WTC11 (cell line): Measurements from ENCODE around the gene NRXN2. TPM values are rescaled to one million over a fixed set of nuclear protein-coding genes. Genes with fewer than 3 reads are reported as not detected.

ENCODE experiments used
- ATAC-seq: fragments of 200-7000 bp; cut with Tn5 transposase; 2 replicates; pipeline ENCODE4 v1.10.0; 2021; ENCODE audit warnings: mild to moderate bottlenecking, moderate library complexity
- CTCF ChIA-PET: fragments of 300-600 bp; sonication (Branson Sonifier 250); formaldehyde crosslinking; loops from one replicate; lab custom pipeline; 2021; ENCODE audit warnings: antibody characterized with exemption; lab: Charles Lee
- POLR2A ChIA-PET: fragments of 350-600 bp; sonication (Branson Sonifier 250); formaldehyde crosslinking; loops from one replicate; lab custom pipeline; 2021; ENCODE audit warnings: antibody characterized with exemption; lab: Charles Lee
- DNase-seq: peaks from one replicate; pipeline ENCODE4 v3.0.0; 2021; ENCODE audit warnings: low spot score
- H3K27ac Mint-ChIP-seq: 2 replicates; pipeline ENCODE4 v1.8.0; 2021; ENCODE audit warnings: mixed read lengths
- H3K27me3 Mint-ChIP-seq: 2 replicates; pipeline ENCODE4 v1.8.0; 2021; ENCODE audit warnings: low read depth, mild to moderate bottlenecking, moderate library complexity, mixed read lengths
- H3K36me3 Mint-ChIP-seq: 2 replicates; pipeline ENCODE4 v1.8.0; 2021; ENCODE audit warnings: mixed read lengths
- H3K4me1 Mint-ChIP-seq: 2 replicates; pipeline ENCODE4 v1.8.0; 2022; ENCODE audit warnings: mixed read lengths
- H3K4me3 Mint-ChIP-seq: 2 replicates; pipeline ENCODE4 v1.8.0; 2021; ENCODE audit warnings: mild to moderate bottlenecking, moderate library complexity, mixed read lengths
- H3K9me3 Mint-ChIP-seq: 2 replicates; pipeline ENCODE4 v1.8.0; 2021; ENCODE audit warnings: mixed read lengths
- ATF1 ChIP-seq: sonication (generic); formaldehyde crosslinking; IDR thresholded peaks from 2 replicates; pipeline ENCODE4 v1.8.1; 2023; ENCODE audit warnings: mild to moderate bottlenecking, moderate library complexity, missing genetic modification reagents
- ETV6 ChIP-seq: sonication (generic); formaldehyde crosslinking; IDR thresholded peaks from 2 replicates; pipeline ENCODE4 v1.8.1; 2022; ENCODE audit warnings: mild to moderate bottlenecking, missing genetic modification reagents
- GTF2I ChIP-seq: fragments of 250-450 bp; sonication (Bioruptor Pico); conservative IDR thresholded peaks from 2 replicates; pipeline ENCODE4 v1.4.0; 2021; ENCODE audit warnings: mild to moderate bottlenecking
- JUN ChIP-seq: sonication (generic); formaldehyde crosslinking; IDR thresholded peaks from 2 replicates; pipeline ENCODE4 v1.8.0; 2023; ENCODE audit warnings: mild to moderate bottlenecking, missing genetic modification reagents
- MXD4 ChIP-seq: fragments of 250-450 bp; sonication (Bioruptor Pico); IDR thresholded peaks from 2 replicates; pipeline ENCODE4 v1.8.0; 2021; ENCODE audit warnings: mild to moderate bottlenecking, moderate library complexity, borderline replicate concordance
- NFE2L1 ChIP-seq: sonication (generic); formaldehyde crosslinking; IDR thresholded peaks from 2 replicates; pipeline ENCODE4 v1.8.1; 2023; ENCODE audit warnings: missing genetic modification reagents
- RORB ChIP-seq: fragments of 250-450 bp; sonication (Bioruptor Pico); IDR thresholded peaks from 2 replicates; pipeline ENCODE4 v1.9.0; 2021; ENCODE audit warnings: mild to moderate bottlenecking
- TCF7 ChIP-seq: sonication (generic); formaldehyde crosslinking; IDR thresholded peaks from 2 replicates; pipeline ENCODE4 v1.8.0; 2022; ENCODE audit warnings: mild to moderate bottlenecking, low read depth, missing genetic modification reagents, moderate library complexity
- TEAD4 ChIP-seq: sonication (generic); formaldehyde crosslinking; IDR thresholded peaks from 2 replicates; pipeline ENCODE4 v1.8.0; 2022; ENCODE audit warnings: mild to moderate bottlenecking, missing genetic modification reagents
- total RNA-seq: library from RNA; stranded (reverse); gene quantifications from 3 replicates; pipeline ENCODE4 v1.2.3, GENCODE V29; 2021
- TF ChIP-seq, protein P1 (sequence below): sonication (generic); formaldehyde crosslinking; IDR thresholded peaks from 2 replicates; pipeline ENCODE4 v1.8.0; 2023; ENCODE audit warnings: missing genetic modification reagents, mild to moderate bottlenecking, borderline replicate concordance
- TF ChIP-seq, protein P2 (sequence below): sonication (generic); formaldehyde crosslinking; IDR thresholded peaks from 2 replicates; pipeline ENCODE4 v1.8.1; 2023; ENCODE audit warnings: mild to moderate bottlenecking, missing genetic modification reagents
- TF ChIP-seq, protein P3 (sequence below): sonication (generic); formaldehyde crosslinking; IDR thresholded peaks from 2 replicates; pipeline ENCODE4 v1.8.0; 2023; ENCODE audit warnings: missing genetic modification reagents
- TF ChIP-seq, protein P4 (sequence below): sonication (generic); formaldehyde crosslinking; IDR thresholded peaks from 2 replicates; pipeline ENCODE4 v1.8.1; 2023; ENCODE audit warnings: mild to moderate bottlenecking, moderate library complexity, missing genetic modification reagents

NRXN2 gene
- total RNA-seq, 1 experiment from 2014 or later = 8.6 TPM

DNA sequence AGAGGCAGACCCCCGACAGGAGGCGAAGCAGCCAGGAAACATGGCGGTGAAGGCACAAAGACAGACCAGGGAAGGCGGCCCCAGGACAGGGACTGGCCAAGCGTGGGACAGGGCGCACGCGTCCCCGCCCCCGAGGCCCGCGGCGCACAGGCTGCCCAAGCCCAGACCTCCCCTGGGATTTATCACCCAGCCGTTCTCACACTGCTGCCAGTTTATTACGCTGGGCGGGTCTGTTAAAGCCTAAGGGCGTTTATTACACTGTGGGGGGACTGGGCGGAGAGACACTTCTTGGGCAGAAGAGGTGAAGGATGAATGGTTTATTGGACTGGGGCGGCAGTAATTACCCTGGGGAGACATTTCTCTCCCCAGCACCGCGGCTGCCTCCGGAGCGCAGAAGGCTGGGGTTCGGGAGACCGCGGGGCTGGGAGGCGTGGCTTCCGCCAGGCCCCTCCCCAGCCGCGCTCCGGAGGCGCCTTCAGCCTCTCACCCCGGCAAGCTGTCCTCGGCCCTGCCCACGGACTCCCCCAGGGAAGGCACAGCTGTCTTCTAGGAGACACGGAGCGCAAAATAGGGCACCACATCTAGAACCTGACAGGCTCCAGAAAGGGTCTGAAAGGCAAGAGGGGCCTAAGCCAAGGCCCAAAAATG lies 84.9 kb downstream of the NRXN2 start:
- H3K4me1 Mint-ChIP-seq = peaks cover 8% of the 10 kb centered on the region
- H3K27me3 Mint-ChIP-seq = peaks cover 49% of the 10 kb centered on the region
- POLR2A ChIA-PET = no interaction called here
- DNase-seq = peak; percentile 43
- CTCF ChIA-PET = interaction anchor here (0.7 to 2.4 kb wide), 11 partner anchors 8 to 320 kb away, joined by 3 to 23 read pairs (median 4); partner anchors contain the start of gene PRDX5
- no peaks in the 10 kb centered on the region for H3K9me3 Mint-ChIP-seq
- TF ChIP-seq ETV6 (0 out of 2 replicates have a peak, but pooled peaks have one; percentile 30), GTF2I (CRISPR knock-in tag) (no peak), TEAD4 (no peak), JUN (CRISPR knock-in tag) (no peak), RORB (CRISPR knock-in tag) (no peak), MXD4 (CRISPR knock-in tag) (no peak), ATF1 (CRISPR knock-in tag) (no peak)
- TF ChIP-seq, protein P1, sequence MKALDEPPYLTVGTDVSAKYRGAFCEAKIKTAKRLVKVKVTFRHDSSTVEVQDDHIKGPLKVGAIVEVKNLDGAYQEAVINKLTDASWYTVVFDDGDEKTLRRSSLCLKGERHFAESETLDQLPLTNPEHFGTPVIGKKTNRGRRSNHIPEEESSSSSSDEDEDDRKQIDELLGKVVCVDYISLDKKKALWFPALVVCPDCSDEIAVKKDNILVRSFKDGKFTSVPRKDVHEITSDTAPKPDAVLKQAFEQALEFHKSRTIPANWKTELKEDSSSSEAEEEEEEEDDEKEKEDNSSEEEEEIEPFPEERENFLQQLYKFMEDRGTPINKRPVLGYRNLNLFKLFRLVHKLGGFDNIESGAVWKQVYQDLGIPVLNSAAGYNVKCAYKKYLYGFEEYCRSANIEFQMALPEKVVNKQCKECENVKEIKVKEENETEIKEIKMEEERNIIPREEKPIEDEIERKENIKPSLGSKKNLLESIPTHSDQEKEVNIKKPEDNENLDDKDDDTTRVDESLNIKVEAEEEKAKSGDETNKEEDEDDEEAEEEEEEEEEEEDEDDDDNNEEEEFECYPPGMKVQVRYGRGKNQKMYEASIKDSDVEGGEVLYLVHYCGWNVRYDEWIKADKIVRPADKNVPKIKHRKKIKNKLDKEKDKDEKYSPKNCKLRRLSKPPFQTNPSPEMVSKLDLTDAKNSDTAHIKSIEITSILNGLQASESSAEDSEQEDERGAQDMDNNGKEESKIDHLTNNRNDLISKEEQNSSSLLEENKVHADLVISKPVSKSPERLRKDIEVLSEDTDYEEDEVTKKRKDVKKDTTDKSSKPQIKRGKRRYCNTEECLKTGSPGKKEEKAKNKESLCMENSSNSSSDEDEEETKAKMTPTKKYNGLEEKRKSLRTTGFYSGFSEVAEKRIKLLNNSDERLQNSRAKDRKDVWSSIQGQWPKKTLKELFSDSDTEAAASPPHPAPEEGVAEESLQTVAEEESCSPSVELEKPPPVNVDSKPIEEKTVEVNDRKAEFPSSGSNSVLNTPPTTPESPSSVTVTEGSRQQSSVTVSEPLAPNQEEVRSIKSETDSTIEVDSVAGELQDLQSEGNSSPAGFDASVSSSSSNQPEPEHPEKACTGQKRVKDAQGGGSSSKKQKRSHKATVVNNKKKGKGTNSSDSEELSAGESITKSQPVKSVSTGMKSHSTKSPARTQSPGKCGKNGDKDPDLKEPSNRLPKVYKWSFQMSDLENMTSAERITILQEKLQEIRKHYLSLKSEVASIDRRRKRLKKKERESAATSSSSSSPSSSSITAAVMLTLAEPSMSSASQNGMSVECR (CRISPR knock-in tag) = peak; percentile 14; the same call in 1 of the 2 replicates
- TF ChIP-seq, protein P2, sequence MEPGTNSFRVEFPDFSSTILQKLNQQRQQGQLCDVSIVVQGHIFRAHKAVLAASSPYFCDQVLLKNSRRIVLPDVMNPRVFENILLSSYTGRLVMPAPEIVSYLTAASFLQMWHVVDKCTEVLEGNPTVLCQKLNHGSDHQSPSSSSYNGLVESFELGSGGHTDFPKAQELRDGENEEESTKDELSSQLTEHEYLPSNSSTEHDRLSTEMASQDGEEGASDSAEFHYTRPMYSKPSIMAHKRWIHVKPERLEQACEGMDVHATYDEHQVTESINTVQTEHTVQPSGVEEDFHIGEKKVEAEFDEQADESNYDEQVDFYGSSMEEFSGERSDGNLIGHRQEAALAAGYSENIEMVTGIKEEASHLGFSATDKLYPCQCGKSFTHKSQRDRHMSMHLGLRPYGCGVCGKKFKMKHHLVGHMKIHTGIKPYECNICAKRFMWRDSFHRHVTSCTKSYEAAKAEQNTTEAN (CRISPR knock-in tag) = 0 out of 2 replicates have a peak, but pooled peaks have one; percentile 23
- TF ChIP-seq, all 79 proteins: peak for 3
- H3K27ac Mint-ChIP-seq = no peak overlapping the region
- ATAC-seq = peak; percentile 78
- H3K4me3 Mint-ChIP-seq = peak overlapping the region; percentile 72
- H3K36me3 Mint-ChIP-seq = no peaks in the 10 kb centered on the region

DNA sequence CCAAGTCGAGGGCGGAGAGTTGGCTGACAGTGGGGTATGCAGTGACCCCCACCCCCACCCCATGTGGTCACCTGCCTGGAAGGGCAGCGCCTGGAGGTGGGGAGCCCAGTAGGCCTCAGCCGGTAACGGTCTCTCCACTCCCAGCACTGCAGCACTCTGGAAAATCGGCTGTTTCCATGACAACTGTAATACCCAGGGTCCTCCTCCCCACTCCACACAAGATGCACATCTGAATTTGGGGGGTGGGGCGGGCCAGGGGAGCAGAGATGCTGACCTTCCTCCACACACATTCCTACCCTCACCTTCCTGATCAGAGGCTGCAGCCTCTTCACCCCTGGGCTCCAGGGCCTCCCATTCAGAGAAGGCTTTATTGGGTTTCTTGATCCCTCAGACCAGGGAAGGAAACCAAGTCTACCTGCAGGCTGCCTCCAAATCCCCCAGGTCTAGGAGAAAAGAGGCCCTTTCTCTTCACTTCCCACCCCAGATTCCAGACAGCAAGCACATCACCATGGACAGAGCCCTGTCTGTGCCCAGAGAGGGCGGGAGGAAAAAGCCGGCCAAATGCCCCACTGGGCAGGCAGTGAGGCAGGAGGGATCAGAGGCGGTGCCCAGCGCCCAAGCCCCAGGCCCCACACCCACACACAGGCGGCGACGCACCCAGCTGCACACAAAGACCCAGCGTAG lies 85.5 kb downstream of the NRXN2 start:
- no peaks in the 10 kb centered on the region for H3K9me3 Mint-ChIP-seq
- H3K4me3 Mint-ChIP-seq = peak overlapping the region; percentile 72
- peak; percentile 33 for ATAC-seq
- H3K36me3 Mint-ChIP-seq = no peaks in the 10 kb centered on the region
- peaks cover 49% of the 10 kb centered on the region for H3K27me3 Mint-ChIP-seq
- H3K4me1 Mint-ChIP-seq = peaks cover 8% of the 10 kb centered on the region
- TF ChIP-seq, protein P1 (CRISPR knock-in tag) = peak; percentile 38; the same call in 1 of the 2 replicates
- 0 out of 2 replicates have a peak, but pooled peaks have one; percentile 16 for TF ChIP-seq JUN (CRISPR knock-in tag)
- TF ChIP-seq TCF7 (CRISPR knock-in tag) = 0 out of 2 replicates have a peak, but pooled peaks have one; percentile 39
- TF ChIP-seq, protein P3, sequence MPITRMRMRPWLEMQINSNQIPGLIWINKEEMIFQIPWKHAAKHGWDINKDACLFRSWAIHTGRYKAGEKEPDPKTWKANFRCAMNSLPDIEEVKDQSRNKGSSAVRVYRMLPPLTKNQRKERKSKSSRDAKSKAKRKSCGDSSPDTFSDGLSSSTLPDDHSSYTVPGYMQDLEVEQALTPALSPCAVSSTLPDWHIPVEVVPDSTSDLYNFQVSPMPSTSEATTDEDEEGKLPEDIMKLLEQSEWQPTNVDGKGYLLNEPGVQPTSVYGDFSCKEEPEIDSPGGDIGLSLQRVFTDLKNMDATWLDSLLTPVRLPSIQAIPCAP = no peak
- TF ChIP-seq, protein P4, sequence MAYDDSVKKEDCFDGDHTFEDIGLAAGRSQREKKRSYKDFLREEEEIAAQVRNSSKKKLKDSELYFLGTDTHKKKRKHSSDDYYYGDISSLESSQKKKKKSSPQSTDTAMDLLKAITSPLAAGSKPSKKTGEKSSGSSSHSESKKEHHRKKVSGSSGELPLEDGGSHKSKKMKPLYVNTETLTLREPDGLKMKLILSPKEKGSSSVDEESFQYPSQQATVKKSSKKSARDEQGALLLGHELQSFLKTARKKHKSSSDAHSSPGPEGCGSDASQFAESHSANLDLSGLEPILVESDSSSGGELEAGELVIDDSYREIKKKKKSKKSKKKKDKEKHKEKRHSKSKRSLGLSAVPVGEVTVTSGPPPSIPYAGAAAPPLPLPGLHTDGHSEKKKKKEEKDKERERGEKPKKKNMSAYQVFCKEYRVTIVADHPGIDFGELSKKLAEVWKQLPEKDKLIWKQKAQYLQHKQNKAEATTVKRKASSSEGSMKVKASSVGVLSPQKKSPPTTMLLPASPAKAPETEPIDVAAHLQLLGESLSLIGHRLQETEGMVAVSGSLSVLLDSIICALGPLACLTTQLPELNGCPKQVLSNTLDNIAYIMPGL (CRISPR knock-in tag) = no peak
- 0 out of 2 replicates have a peak, but pooled peaks have one; percentile 18 for TF ChIP-seq NFE2L1 (CRISPR knock-in tag)
- TF ChIP-seq, all 79 proteins: peak for 4
- DNase-seq = no peak
- ChIA-PET CTCF (interaction anchor here (1.2 to 2.4 kb wide), 7 partner anchors 7 to 320 kb away, joined by 3 to 23 read pairs (median 8); partner anchors contain the start of gene PRDX5), POLR2A (no interaction called here)
- no peak overlapping the region for H3K27ac Mint-ChIP-seq
